Measurements from ENCODE around the gene CYP26B1.

The CYP26B1 gene

GRCh38 chr2:72082887-72083286 lies 64.8 kb downstream of the CYP26B1 start:
- WGBS (ENCODE audit: insufficient coverage, insufficient read length): no CpG with 5 or more reads among the region's 17 CpGs
- Histone ChIP-seq H3K4me3 (ENCODE audit: low read length) (no peak overlapping the region), H3K27me3 (ENCODE audit: control insufficient read depth, insufficient read depth, low read length) (no peaks in the 10 kb centered on the region), H3K9me3 (ENCODE audit: control insufficient read depth, insufficient read depth, low read length) (no peaks in the 10 kb centered on the region), H3K27ac (ENCODE audit: low read length) (no peak overlapping the region), H3K4me1 (ENCODE audit: control insufficient read depth, insufficient read depth, low read length) (no peaks in the 10 kb centered on the region), H3K36me3 (ENCODE audit: control insufficient read depth, insufficient read depth, low read length) (no peaks in the 10 kb centered on the region)
- DNase-seq (ENCODE audit: low read depth, low spot score): no peak

DNA sequence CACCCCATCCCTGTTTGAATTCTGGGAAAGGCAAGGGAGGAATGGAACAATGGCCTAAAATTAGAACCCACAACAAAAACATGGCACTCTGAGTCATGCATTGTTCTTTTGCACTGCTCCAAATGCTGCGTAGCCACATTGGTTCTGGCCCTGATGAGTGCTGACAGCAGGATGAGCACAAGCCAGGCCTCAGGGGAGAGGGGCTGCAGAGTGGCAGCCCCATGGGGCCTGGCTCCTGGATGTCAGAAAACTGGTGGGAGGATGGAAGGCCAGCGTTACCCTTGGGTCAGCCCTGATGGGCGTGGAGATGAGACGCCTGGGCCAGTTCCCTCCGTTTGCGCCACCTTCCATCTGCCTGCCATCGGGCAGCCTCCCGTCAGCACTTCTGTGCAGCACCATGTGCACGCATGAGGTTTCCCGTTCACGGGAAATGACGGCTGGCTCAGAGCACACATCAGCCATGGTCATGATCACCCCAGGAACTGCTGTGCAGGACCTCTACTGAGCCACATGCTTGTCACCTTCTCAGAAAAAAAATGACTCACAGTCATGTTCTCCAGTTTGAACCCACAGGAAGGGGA lies 65.6 kb downstream of the CYP26B1 start:
- DNase-seq (ENCODE audit: low read depth, low spot score): no peak
- H3K27me3 ChIP-seq (ENCODE audit: control insufficient read depth, insufficient read depth, low read length): no peaks in the 10 kb centered on the region
- H3K36me3 ChIP-seq (ENCODE audit: control insufficient read depth, insufficient read depth, low read length): no peaks in the 10 kb centered on the region
- no CpG with 5 or more reads among the region's 12 CpGs for WGBS (ENCODE audit: insufficient coverage, insufficient read length)
- no peak overlapping the region for H3K27ac ChIP-seq (ENCODE audit: low read length)
- no peak overlapping the region for H3K4me3 ChIP-seq (ENCODE audit: low read length)
- H3K4me1 ChIP-seq (ENCODE audit: control insufficient read depth, insufficient read depth, low read length): no peaks in the 10 kb centered on the region
- no peaks in the 10 kb centered on the region for H3K9me3 ChIP-seq (ENCODE audit: control insufficient read depth, insufficient read depth, low read length)

- H3K27ac ChIP-seq (ENCODE audit: low read length): no peak overlapping the region
- H3K27me3 ChIP-seq (ENCODE audit: control insufficient read depth, insufficient read depth, low read length): no peaks in the 10 kb centered on the region
- no CpG with 5 or more reads among the region's 8 CpGs for WGBS (ENCODE audit: insufficient coverage, insufficient read length)
- no peak for DNase-seq (ENCODE audit: low read depth, low spot score)
- H3K4me3 ChIP-seq (ENCODE audit: low read length): no peak overlapping the region
- no peaks in the 10 kb centered on the region for H3K36me3 ChIP-seq (ENCODE audit: control insufficient read depth, insufficient read depth, low read length)
- H3K9me3 ChIP-seq (ENCODE audit: control insufficient read depth, insufficient read depth, low read length): no peaks in the 10 kb centered on the region
- H3K4me1 ChIP-seq (ENCODE audit: control insufficient read depth, insufficient read depth, low read length): no peaks in the 10 kb centered on the region
These were observed 66.2 kb downstream of the CYP26B1 start for GRCh38 chr2:72081451-72081850.

GRCh38 chr2:72080286-72081145 lies 67.1 kb downstream of the CYP26B1 start:
- H3K27ac ChIP-seq (ENCODE audit: low read length): no peak overlapping the region
- no peaks in the 10 kb centered on the region for H3K9me3 ChIP-seq (ENCODE audit: control insufficient read depth, insufficient read depth, low read length)
- DNase-seq (ENCODE audit: low read depth, low spot score): no peak
- no peaks in the 10 kb centered on the region for H3K27me3 ChIP-seq (ENCODE audit: control insufficient read depth, insufficient read depth, low read length)
- WGBS (ENCODE audit: insufficient coverage, insufficient read length): no CpG with 5 or more reads among the region's 3 CpGs
- H3K4me3 ChIP-seq (ENCODE audit: low read length): no peak overlapping the region
- H3K36me3 ChIP-seq (ENCODE audit: control insufficient read depth, insufficient read depth, low read length): no peaks in the 10 kb centered on the region
- H3K4me1 ChIP-seq (ENCODE audit: control insufficient read depth, insufficient read depth, low read length): no peaks in the 10 kb centered on the region
